IPS-NIHi7 (cell line): ENCODE data around the gene MAP2K5.
"Not testable (repeated sequence)": the region's sequence is repeated elsewhere in the genome, so short reads cannot be mapped to it uniquely, and the experiment has no call there.

Experiments
- DNase-seq: peaks from one replicate; pipeline ENCODE4 v3.0.0; 2012; ENCODE audit warnings: mixed read lengths; ENCODE audit errors: extremely low spot score

Gene MAP2K5

DNA sequence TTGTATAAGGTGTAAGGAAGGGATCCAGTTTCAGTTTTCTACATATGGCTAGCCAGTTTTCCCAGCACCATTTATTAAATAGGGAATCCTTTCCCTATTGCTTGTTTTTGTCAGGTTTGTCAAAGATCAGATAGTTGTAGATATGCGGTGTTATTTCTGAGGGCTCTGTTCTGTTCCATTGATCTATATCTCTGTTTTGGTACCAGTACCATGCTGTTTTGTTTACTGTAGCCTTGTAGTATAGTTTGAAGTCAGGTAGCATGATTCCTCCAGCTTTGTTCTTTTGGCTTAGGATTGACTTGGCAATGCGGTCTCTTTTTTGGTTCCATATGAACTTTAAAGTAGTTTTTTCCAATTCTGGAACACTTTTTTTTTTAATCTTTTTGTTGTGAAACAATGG, 130.3 kb downstream of the MAP2K5 start:
- DNase-seq = not testable (repeated sequence)

DNA sequence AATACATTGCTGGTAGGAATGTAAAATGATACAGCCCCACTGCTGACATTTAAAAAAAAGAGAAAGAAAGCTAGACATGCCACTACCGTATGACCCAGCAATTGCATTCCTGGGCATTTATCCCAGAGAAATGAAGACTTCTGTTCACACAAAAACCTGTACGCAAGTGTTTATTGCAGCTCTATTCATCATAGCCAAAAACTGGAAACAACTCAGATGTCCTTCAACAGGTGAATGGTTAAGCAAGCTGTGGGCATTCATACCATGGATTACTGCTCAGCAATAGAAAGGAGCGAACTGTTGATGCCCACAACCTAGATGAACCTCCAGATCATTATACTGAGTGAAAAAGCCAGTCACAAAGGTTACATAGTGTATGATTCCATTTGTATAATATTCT, 132.5 kb downstream of the MAP2K5 start:
- DNase-seq = no peak

DNA sequence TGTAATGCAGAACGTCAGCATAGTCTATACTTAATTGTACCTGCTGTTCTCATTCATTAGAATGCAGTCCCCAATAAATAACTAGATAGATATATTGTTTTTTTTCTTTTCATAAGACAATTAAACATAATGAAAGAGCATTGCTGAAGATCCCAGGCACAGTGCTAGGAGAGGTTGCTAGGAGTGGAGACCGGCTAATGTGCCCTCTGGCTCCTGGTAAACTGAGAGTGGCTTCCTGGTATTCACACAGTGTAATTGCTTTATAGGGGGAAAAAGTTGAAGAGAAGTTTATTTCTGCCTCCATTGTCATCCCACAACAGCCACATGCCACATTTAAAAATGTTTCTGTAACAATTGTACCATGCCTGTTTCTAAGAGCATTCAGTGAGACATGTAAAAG, 135.6 kb downstream of the MAP2K5 start:
- DNase-seq = no peak

DNA sequence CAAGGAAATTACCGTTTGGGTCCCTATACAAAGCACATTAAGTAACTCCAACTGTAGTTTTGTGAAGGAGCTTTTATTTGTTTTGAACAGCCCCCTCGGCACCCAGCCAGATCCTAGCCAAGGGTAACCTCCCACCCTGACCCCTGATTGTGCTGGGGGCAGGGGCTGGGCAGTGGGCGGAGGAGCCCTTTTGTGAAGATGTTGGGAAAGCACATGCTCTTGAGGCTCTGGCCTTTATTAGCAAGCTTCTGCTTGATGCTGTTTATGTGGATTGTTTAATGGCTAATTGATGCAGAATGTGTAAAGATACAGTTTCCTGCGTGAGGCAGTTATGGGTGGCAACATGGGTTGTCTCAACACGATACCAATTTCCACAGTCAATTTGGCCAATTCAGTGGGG, 136.5 kb downstream of the MAP2K5 start:
- no peak for DNase-seq

DNA sequence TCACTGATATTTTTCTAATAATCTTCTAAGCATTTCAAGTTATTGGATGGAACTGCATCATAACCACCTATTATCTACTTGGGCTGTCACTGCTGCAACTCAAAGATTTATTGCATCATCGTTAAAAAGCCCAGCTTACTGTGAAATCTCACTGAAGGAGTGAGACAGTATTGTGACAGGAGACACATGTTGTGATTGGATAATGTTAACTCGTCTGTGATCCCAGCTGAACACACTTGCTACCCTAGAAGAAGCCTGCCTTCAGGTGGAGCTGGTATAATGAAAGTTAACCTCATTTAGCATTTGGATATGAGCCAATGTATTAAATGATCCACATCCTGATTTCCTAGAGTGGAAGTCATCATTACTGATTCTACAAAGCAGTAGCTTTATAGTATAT, 138.1 kb downstream of the MAP2K5 start:
- no peak for DNase-seq

DNA sequence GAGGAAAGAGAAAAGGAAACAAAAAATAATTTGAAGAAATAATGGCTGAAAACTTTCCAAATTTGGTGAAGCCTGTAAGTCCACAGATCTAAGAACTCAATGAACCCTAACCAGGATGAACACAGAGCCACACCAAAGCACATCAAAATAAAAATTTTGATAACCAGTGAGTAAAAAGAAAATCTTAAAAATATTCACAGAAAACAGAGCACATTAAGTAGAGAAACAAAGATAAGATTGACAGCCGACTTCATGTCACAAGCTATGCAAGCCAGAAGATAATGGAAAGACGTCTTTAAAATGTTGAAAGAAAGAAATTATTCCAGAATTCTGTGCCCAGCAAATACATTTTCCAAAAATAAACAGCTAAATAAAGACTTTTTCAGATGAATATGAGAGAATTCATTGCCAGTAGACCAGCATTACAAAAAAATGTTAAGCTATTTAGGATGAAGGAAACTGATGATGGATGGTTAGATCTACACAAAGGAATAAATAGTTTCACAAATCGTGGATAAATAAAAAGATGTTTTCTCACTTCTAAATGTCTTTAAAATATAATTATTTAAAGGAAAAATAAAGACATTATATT, 142.6 kb downstream of the MAP2K5 start:
- DNase-seq = no peak

DNA sequence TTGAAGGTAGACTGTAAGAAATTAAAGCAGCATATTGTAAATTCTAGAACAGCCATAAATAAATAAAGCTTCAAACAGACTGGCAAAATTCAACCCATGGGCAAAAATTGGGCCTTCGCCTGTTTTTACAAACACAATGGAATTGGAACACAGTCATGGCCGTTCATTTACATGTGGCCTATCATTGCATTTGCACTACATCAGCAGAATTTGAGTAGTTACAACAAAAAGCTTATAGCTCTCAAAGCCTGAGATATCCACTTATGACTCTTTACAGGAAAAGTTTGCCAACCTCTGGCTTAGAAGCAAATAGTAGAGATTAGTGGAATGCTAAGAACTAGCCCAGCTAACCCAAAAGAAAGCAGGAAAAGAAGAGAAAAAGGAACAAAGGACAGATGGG, 143.2 kb downstream of the MAP2K5 start:
- no peak for DNase-seq

DNA sequence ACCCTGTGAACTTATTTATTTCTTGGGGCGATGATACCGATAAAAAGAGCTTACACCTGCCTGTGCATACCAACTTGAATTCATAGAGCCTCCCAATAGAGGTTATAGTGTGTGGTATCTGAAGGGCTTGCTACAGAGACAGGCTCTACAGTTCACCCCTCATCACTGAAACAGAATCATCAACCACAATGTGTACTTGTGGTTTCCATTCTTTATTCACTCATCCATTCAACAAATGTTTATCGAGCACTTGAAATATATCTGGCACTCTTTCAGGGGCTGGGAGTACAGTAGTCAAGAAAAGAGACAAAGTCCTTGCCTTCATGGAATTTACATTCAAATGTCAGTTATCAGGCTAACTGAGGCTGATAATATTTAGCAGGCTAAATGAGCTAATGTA, 148.4 kb downstream of the MAP2K5 start:
- DNase-seq = no peak

DNA sequence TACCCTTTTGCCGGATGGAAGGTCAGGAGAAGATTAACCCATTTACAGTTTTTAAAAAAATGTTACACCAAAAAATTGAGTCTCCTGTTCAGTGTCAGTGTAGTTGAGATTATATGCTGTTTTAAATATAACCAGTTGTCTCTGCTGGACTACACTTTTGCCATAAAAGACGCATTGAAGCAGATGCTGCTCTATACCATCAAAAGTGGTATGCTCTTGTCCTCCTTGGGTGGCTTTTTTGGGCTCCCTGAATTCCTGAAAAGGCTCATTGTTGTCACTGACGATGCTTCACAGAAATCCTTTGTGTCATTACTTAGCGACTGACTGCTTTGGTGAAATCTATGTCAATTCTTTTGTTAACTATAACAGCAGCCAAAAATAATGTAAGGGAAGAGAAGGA, 148.9 kb downstream of the MAP2K5 start:
- DNase-seq = no peak

DNA sequence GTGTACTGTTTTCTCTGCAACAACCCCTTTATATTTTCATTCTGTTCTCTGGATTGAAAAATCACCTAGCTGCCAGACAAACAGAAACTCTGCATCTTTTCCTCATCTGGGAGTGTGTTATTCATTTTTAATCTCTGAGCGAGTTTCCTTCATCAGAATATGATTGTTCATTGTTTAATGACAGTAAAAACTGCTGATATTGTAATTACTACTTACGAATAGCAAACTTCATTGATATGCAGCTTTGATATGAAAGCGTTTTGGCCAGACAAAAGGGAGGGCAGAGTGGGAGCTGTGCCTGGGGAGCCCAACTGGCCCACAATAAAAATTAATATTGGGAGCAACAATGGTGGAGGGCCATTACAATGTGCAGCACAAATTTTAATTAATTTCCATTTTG, 150.1 kb downstream of the MAP2K5 start:
- DNase-seq = no peak

DNA sequence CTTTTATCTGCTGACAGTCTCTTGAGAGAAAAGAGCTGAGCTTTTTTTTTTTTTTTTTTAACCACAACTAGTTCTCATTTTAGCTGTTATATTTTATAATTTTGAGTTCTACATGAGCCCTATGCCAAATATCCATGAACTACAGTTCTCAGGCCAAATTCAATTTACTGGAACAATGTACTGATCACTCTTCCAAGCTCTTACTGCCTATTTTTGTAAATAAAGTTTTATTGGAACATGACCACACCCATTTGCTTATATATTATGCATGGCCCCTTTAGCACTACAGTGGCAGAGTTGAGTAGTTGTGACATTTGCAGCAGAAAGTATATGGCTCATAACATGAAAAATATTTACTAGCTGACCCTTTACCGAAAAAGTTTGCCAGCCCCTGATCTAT, 153.6 kb downstream of the MAP2K5 start:
- DNase-seq = no peak

DNA sequence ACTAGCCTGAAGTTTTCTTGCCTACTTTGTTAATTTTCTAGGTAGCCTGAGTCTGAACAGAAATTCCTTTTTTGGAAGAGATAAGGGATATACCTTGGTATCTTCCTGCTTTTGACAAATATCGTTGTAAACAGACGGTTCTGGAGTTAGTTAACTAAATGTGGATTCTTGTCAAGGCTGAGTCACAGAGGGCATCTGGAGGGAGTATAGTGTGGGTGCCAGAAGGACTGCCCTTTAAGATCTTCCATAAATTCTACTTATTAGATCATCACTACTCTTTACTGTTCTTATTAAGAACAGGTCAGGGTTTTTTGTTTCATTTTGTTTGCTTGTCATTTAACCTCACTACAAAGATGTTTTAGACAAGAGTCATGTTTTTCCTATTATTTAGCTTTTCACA, 157.5 kb downstream of the MAP2K5 start:
- no peak for DNase-seq

DNA sequence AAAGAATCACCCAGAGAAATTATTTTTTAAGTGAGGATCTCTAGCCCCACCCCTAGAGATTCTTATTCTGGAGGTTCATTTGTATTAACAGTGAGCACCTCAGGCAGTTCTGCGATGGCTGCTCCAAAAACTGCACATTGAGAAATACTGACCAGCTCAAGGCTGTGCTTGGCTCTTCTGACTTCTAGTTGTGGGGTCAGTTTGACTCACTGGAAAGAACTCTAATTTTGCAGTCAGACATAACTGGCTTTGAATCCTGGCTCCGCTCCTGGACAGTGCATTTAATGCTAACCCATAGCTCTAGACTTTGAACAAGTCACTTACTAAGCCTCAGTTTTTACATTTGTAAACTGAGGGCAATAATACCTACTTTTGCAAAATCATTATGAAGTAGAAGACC, 159.2 kb downstream of the MAP2K5 start:
- no peak for DNase-seq

DNA sequence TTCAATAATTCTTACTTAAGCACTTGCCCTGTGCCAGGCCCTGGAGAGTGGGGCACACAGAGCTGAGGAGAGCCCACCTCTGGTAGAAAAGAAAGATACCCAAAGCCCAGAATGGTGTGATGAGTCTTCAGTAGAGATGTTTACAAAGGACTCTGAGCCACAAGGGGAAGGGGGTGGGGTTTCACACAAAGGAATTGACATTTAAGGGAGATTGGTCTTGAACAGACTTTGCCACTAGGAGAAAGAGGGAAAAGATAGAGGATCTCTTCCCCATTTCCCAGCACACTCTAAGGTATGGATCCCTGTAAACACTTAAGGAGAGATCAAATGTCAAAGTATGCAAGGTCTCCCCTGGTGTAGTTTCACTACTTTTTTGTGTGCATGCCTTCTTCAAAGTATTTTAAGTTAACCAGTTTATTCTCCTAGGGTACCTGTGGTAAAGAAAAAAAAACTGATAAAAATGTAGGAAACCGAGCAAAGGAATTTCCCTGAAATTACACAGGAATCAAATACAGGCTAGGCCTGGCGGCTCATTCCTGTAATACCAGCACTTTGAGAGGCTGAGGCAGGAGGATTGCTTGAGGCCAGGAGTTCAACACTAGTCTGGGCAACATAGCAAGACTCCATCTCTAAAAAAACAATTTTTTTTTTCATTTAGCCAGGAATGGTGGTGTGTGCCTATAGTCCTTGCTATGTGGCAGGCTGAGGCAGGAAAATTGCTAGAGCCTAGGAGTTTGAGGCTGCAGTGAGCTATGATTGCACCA, 165.2 kb downstream of the MAP2K5 start:
- DNase-seq = peak; percentile 58

DNA sequence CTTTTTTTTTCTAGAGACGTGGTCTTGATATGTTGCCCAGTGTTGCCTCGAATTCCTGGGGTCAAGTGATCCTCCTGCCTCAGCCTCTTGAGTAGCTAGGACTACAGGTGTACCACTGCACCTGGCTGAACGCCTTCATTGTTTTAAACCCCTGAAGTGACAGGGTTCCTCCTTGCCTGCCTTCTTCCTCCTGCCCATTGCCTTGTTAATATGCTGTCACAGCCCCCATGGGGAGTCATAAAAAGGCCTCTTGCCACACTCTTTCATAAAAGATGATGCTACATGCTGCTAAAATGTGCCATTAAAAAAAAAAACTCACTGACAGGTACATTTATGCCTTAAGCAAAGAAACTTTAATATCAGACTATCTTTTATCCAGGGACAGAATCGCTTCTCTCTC, 166.0 kb downstream of the MAP2K5 start:
- DNase-seq = no peak

DNA sequence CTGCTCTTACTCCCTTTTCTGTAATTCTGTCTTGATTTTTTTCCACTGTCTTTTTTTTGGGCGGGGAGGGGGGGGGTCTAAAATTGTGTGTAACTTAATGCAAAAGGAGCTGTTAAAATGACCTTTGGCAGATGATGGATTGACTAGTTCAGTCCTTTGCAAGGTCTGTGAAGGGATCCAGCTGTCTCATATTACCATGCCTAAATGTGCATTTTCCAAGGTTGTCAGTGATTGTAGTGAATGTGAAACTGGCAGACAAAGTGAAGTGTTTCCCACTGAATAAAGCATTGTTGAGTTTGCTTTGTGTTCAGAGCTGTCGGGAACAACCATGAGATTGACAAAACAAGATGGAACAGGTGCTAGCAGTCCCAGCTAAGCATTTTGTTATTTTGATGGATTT, 172.7 kb downstream of the MAP2K5 start:
- DNase-seq = no peak

DNA sequence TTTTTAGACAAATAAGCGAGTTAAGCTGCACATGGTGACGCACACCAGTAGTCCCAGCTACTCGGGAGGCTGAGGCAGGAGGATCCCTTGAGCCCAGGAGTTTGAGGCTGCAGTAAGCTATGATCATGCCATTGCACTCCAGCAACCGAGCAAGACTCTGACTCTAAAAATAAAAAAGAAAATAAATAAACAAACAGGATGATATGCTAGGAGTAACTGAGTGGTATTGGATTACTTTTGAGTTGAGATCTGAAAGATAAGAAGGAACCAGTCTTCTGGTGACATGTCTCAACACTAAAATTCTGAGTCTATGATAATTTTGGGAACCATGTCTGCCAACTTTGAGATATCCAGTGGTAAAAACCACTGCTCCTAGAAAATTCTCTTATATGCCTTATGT, 173.7 kb downstream of the MAP2K5 start:
- DNase-seq = no peak

DNA sequence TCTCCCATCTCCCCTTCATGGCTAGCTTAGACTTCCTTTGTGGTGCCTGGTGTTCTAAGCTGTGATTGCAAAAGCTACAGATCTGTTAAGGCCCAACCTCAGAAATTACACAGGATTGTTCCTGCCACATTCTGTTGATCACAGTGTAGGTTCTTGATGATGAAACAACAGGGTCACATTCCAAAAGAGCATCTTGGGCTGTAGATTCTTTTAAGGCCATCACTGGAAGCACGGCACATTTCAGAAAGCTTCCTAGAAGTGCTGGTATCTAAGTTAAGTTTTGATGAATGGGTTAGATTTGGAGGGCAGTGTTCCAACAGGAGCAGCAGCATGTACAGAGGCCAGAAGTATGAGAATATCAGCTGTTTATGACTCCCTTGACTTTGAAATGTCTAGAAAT, 175.3 kb downstream of the MAP2K5 start:
- DNase-seq = no peak

DNA sequence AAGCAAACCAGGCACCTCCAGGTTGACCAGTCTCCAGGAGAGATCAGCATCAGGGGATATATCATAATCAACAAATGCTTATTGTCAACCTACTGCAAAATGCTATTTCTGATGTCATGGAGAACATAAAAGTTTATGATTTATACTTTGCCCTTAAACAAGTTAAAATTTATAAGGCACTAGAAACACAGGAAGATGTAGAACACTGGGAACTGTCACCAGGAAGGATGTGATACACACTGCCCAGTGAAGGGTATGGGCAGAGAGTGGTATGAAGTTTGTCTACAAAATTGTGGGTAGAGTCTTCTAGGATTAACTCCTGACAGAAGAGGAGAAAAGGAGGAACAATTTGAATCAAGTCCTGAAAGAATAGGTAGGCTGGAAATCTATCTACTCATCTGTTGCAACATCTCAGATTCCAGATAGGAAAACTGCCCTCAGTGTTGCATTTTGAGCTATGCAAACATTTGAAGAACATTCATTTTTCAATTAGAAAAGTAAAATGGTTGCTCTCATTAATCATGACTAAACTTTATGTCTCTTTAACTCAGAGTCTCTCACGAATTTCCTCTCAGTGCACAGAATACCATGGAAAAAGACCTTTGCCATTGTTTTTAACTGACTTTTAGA, 176.9 kb downstream of the MAP2K5 start:
- DNase-seq = no peak

DNA sequence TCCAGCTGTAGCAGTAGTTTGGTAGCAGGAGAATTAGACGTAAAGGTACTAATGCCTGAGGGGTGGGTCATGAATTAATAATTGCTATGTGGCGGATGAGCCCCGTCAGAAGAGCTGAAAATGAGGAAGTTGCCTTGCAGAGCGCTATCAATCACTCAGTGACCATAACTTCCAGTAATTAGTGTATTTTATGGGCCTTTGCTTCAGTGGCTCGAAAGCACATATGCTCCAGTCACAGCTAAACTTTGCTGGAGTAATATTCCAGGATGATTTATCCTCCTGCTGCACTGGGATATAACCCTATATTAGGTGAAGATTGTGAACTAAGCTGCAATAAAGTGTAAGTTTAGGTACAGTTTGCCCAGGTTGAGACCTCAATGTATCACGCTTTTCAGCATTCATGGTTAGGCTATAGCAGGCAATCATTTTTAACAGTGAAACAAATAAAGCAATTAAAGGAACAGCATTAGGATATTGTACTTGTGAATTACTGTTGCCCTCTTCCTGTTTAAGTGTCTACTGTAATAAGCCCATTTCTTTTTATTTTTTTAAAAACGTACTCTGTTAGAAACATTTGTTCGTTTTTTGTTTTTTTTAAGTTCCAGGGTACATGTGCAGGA, 178.2 kb downstream of the MAP2K5 start:
- no peak for DNase-seq

DNA sequence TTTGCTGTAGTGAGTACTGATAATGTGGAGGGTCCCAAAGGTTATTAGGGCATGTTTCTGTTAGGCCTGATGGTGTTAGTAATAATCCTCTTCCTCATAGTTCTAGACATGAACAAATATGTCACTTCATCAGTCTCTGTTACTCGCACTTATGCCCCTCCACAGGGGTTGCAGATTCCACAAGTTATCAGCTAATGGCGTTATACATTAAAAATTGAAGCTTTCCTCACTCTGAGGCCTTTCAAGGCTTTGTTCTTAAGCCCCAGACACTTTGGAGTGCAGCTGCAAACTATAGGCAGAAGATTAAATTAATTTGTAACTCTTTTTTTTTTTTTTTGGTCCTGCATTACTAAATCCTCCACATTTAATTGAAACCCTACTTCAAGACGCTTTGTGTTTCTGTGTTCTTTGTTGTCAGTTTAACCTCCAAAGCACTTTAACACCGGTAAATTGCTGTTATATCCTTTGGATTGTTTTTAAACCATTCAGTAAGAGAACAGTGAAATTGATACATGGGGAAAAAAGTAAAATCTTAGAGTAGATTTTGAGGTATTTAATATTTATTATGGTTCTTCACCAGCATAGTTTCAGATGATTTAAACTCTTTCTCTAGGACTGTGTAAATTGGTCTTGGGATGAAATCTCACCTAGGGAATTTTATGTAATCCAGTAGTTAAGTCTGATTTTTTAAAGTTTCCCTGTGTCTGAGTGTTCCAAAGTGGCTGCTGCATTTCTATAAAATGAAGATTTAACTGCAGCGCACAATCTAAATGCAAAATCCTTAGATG, 179.7 kb downstream of the MAP2K5 start:
- DNase-seq = no peak
